Epithelial cell of proximal tubule (primary cell): ENCODE results near the gene TIMMDC1. TPM values are rescaled to one million over a fixed set of nuclear protein-coding genes. Genes with fewer than 3 reads are reported as not detected.
"Not testable (repeated sequence)": the region's sequence is repeated elsewhere in the genome, so short reads cannot be mapped to it uniquely, and the experiment has no call there.

Experiments
- DNase-seq: peaks from one replicate; pipeline ENCODE4 v3.0.0-alpha.2; 2011; ENCODE audit warnings: low read depth
- H3K4me3 ChIP-seq: 2 replicates; pipeline ENCODE4 v1.5.1; 2011; ENCODE audit warnings: low read depth, mild to moderate bottlenecking, low read length
- total RNA-seq: library from RNA; depleted of rRNA; stranded (reverse); fragments of >200 nt; gene quantifications from 2 replicates; pipeline ENCODE4 v1.2.3, GENCODE V29; 2015
- TF ChIP-seq, protein P1 (sequence below): conservative IDR thresholded peaks from 2 replicates; pipeline ENCODE4 v1.5.1; 2012; ENCODE audit warnings: low read depth, mild to moderate bottlenecking, low read length

TIMMDC1 gene
- total RNA-seq, 1 donor from 2014 or later, result 85.3 TPM

DNA sequence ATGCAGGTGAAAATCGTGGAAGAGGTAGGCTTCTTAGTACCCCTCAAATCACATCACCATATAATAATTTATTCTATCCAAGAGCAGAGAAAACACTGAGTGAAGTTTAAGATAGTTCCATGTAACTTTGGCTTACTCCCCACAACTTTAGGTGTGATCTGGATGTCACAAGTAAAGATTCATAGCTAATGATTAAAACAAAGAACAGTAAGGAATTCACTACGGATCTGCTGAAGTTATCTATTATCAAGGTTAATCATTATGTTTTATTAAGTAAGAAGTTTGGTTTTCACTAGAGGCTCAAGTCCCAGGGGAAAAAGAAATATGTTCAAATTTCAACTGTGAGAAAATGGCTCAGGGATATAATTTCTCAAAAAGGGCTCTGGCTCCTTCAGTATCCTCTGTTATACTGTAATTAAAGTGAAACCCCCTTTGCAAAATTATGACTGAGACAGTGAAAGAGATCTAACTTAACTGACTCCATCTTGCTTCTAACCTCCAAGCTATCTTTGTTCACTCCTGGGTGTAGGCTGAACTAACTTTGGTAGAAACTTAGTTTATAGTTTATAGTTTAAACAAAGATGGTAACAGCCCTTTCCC, 43.9 kb downstream of the TIMMDC1 start:
- TF ChIP-seq, protein P1, sequence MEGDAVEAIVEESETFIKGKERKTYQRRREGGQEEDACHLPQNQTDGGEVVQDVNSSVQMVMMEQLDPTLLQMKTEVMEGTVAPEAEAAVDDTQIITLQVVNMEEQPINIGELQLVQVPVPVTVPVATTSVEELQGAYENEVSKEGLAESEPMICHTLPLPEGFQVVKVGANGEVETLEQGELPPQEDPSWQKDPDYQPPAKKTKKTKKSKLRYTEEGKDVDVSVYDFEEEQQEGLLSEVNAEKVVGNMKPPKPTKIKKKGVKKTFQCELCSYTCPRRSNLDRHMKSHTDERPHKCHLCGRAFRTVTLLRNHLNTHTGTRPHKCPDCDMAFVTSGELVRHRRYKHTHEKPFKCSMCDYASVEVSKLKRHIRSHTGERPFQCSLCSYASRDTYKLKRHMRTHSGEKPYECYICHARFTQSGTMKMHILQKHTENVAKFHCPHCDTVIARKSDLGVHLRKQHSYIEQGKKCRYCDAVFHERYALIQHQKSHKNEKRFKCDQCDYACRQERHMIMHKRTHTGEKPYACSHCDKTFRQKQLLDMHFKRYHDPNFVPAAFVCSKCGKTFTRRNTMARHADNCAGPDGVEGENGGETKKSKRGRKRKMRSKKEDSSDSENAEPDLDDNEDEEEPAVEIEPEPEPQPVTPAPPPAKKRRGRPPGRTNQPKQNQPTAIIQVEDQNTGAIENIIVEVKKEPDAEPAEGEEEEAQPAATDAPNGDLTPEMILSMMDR, result no peak
- peak; percentile 32 for DNase-seq
- H3K4me3 ChIP-seq, result no peak overlapping the region

DNA sequence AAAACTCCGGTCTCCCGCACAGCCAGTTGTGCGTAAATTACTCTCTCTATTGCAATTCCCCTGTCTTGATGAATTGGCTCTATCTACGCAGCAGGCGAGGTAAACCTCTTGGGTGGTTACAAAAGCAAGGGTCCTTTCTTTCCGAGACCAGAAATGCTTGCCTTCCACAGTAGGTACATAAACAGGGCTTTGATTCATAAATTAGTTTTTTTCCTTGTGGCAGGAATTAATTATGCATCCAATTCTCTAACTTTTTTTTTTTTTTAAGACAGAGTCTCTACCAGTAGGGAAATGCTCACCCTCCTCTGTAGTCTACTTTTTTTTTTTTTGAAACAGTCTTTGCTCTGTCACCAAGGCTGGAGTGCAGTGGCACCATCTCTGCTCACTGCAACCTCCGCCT, 44.8 kb downstream of the TIMMDC1 start:
- no peak overlapping the region for H3K4me3 ChIP-seq
- no peak for DNase-seq
- TF ChIP-seq, protein P1, result no peak

DNA sequence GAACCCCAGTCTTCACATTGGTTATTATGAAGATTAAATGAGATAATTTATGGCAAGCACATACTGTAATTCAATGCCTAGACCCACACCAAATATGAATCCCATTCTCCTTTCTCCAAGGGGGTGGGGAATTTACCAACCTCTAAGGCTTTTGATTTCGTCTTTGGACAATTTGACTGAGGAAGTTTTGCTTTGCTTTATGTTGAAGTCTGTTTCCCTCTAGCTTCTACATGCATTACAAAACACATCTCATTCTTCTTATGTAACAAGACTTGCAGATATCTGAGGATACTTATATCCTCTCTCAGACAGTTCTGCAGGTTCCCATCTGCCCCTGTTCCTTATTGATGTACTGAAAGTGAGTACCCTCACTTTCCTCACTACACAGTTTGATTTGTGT, 48.9 kb downstream of the TIMMDC1 start:
- no peak for DNase-seq

DNA sequence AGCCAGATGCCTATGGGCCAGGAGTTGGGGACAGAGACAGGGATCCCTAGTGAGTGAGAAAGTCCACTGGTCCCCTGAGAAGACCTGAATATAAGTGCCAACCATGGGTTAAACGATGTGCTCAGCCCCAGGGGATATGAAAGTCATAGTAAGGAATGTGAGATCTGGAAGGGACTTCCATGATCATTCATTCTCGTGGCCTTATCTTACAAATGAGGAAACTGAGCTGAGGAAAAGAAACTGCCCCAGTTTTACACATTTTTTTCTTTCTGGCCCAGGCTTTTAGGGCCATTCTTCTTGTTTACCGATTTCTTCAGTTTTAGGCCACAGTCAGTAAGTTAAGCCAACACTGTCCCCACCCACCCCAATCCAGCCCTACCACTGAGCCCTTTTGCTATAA, 50.0 kb downstream of the TIMMDC1 start:
- no peak overlapping the region for H3K4me3 ChIP-seq
- DNase-seq, result no peak
- TF ChIP-seq, protein P1, result no peak

More for the DNA sequence above, 48.9 kb downstream of the TIMMDC1 start:
- TF ChIP-seq, protein P1, result no peak
- H3K4me3 ChIP-seq, result no peak overlapping the region

DNA sequence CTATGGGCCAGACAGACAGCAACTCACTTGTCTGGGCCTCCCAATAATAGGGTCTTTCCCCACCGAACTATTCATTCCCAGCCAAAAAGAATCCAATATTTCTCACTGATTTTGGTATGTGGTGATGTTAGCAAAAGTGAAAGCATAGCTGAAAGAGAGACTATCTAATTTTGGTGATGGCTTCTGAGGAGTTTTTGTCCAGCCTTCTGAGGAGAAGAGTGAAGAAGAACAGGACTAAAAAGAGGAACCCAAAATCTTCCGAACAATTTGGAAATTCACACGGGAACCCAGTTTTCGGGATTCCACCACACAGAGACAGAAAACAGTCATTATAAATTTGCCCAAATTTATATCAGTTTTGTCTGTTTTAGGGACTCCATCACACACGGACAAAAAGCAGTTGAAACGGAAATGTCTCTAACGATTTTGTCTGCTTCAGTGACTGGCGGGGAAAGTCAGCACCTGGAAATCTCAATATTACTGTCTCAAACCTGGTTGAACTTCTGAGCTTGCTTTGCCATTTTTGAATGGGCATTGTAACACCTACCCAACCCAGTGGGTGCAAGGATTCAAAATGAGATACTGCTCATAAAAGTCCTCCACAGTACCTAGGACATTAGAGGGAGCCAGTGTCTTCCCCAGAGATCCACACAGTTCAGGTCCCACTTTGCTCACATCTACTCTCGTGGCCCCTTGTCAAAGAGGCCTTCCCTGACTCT, 52.0 kb downstream of the TIMMDC1 start:
- no peak overlapping the region for H3K4me3 ChIP-seq
- TF ChIP-seq, protein P1, result no peak
- no peak for DNase-seq

DNA sequence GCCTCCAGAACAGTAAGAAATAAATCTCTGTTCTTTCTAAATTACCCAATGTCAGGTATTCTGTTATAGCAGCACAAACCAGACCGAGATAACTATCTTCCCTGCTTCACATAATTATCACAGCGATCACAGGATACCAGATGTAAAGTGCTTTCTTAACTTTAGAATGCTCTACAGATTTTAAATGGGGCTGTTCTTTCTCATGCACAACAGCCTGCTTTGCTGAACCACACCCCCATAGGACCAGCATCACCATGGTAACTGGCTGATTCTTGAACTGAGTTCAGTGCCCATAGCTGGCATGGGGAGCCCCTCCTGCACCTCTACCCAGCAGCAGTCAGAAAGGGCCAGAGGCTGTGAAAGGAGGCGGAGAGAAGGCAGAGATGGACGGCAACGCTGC, 53.3 kb downstream of the TIMMDC1 start:
- no peak overlapping the region for H3K4me3 ChIP-seq
- TF ChIP-seq, protein P1, result no peak
- DNase-seq, result no peak

DNA sequence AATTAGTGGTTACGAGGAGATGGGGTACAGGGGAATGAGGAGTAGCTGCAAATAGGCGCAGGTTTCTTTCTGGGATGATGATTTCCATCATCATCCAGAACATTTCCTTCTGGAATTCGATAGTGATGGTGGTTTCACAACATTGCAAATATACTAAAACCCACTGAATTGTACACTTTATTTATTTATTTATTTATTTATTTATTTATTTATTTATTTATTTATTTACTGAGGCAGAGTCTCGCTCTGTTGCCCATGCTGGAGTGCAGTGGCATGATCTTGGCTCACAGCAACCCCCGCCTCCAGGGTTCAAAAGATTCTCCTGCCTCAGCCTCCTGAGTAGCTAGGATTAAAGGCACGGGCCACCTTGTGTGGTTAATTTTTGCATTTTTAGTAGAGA, 54.6 kb downstream of the TIMMDC1 start:
- H3K4me3 ChIP-seq, result not testable (repeated sequence)

More for the DNA sequence above, 54.6 kb downstream of the TIMMDC1 start:
- not testable (repeated sequence) for DNase-seq
